EL (cell line): ENCODE data around the gene CKAP2L.

Experiments used
- DNase-seq: peaks from one replicate; pipeline ENCODE4 v3.0.0-alpha.2; 2016

The CKAP2L gene

DNA sequence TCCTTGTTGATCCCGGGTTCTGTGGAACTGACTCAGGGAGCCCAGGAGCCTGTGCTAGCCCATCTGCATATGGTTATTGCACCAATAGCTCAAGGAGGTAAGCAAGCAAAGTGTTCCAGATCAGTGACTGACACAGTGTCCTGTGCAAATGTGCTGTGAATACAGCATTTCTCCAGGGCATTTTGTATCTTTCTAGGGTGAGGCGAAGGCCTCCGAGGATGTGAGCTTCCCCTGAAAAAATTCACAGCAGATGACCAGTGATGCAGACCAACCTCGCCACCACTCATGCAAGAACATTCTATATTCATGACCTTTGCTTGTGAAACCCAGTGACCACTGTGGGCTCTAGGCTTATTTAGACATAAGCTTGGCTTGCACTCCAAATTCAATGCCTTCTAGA is 58.8 kb downstream of the CKAP2L start:
- DNase-seq = no peak

DNA sequence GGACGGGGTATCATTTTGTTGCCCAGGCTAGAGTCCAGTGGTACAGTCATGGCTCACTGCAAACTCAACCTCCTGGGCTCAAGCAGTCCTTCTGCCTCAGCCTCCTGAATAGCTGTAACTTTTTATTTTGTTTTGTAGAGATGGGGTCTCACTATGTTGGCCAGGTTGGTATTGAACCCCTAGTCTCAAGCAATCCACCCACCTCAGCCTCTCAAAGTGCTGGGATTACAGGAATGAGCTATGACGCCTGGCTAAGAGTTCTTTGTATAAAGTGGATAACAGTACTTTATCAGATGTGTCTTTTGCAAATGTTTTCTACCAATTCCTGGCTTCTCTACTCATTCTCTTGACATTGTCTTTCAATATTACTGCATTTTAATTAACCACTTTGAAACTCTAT is 60.7 kb downstream of the CKAP2L start:
- DNase-seq = no peak

DNA sequence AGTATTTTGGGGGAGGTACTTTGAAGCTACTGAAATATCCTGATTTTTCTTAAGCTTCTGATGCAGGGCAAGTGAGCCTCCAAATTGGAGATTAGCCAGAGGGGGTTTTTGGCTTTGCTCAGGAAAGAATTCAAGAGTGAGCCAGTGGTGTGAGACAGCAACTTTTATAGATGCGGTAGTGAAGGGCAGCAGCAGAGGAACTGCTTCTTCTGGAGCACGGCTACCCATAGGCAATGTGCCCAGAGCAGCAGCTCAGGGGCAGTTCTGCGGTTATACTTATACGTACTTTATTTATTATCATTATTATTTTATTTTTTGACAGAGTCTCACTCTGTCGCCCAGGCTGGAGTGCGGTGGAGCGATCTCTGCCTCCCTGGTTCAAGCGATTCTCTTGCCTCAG is 63.4 kb downstream of the CKAP2L start:
- no peak for DNase-seq

DNA sequence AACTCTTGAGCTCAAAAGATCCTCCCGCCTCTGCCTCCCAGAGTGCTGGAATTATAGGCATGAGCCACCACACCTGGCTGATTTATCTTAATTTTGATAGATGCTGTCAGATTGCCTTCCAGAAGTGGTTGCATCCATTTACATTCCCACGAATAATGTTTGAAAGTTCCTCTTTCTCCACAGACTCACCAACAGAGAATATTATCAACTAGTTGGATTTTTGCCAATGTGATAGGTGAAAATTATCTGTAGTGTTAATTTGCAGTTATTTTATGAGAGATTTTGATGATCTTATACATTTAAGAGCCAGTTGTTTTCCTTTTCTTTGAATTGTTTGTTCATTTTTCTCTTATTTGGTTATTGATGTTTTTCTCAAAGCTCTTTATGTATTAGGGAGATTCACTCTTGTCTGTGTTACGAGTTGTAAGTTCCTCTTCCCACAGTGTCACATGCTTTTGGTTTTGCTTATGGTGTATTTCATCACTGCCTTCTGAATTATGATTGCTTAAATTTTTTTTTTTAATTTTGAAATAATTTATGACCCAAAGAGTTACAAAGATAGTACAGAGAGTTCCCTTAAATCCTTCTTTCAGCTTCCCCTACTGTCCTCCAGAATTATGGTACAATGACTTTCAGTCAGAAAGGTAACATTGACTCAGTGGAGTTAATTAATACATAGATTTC is 64.3 kb downstream of the CKAP2L start:
- DNase-seq = no peak

DNA sequence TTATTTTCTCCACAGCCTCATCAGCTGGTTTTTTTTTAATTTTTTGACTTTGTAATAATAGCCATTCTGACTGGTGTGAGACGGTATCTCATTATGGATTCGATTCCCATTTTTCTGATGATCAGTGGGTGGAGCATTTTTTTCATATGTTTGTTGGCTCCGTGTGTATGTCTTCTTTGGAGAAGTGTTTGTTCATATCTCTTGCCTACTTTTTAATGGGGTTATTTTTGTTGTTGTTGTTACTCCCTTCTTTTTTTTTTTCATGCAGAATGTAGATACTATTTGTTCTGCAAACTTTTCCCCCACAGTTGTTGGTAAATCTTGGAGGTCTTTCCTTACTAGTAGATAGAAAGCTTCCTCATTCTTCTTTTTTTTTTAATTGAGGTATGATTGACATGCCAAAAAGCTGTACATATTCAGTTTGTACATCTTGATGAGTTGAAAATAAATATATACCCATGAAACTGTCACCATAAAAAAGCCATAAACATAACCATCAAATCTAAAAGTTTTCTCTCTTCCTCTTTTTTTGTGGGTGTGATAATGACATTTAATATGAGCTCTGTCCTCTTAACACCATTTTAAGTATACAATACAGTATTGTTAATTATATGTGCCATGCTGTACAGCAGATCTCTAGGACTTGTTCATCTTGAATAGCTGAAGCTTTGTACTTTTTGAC is 65.4 kb downstream of the CKAP2L start:
- DNase-seq = no peak

DNA sequence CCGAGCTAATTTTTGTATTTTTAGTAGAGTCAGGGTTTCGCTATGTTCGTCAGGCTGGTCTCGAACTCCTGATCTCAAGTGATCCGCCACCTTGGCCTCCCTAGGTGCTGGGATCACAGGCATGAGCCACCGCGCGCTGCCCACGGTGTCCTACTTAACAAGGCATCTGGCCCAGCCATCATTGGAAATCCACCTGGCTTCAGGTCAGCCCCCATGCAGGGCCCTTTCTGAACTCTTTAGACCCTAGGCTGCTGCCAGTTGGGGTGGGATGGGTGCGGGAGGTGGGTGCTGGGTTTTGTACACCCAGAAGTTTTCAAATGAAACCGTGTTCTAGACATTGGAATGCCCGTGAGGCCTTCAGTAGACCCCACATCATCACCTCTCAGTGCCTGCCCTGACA is 70.2 kb downstream of the CKAP2L start:
- no peak for DNase-seq

DNA sequence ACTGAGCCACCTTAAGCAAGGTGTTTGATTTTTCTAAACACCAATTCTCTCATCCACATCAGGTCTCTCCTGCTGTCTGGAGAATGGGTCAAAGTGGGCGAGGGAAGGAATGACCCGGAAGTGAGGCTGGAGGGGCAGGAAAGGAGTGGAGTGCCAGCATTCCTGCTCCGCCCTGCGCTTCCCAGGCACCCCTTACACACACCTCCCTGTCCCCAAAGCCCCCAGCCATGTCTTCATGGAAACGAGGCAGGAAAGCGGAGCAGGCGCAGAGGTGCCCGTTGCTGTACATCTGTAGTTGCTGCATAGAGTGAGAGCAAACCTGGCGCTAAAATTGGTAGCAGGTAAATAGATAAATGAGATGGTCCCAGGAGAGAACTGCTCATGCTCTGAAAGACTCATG is 70.8 kb downstream of the CKAP2L start:
- DNase-seq = no peak

DNA sequence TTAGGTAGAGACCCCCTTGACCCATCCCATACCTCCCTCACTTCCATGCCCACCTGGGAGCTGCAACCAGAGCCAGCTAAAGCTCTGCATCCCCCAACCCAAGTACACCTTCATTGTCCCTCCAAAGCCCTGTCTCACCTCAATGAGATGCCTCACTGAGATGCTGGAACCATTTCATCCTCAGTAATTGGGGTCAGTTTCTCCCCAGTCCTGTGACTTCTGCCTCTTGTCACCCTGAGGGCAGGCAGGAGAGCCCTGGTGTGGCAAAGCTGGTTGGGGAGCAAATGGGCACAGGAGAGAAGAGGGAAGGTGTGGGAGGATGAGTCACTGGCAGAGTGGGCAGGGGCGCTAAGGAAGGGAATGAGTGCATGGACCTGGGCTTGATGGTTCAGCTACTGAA is 71.5 kb downstream of the CKAP2L start:
- no peak for DNase-seq

DNA sequence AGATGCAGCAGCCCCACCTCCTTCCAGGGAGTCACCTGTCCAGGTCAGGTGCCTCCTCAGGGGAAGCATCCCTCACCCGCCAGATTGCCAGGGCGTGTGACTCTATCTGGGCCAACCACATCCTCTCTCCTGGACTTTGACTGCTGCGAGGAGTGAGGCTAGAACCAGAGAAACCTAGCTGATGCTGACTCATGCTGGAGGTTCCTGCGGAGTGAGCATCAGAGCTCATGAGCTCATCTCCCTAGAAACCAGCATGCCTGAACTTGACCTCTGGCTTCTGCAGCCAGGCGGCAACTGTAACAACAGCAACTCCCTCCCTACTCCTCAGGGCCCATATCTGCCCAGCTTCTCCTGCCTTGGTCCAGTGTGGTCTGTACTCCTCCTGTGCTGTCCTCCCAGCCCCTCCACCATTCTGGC is 71.9 kb downstream of the CKAP2L start:
- peak; percentile 97 for DNase-seq

DNA sequence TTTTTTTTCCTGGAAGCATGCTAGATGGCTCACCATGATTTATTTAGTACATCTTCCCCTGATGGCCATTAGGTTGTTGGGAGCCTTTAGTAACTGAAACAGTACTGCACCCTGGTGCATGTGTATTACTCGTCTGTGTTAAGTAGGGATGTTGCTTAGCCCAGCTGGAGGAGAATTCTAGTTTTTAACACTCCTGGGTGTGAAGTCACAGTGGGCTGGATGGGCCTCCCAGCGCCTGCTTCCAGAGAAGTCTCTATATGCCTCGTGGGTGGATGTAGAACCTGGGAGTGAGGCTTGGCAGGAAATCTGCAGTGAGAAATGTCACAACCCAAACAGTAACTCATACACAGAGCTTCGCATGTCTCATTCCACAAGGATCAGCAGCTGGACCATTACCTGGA is 72.5 kb downstream of the CKAP2L start:
- peak; percentile 23 for DNase-seq

DNA sequence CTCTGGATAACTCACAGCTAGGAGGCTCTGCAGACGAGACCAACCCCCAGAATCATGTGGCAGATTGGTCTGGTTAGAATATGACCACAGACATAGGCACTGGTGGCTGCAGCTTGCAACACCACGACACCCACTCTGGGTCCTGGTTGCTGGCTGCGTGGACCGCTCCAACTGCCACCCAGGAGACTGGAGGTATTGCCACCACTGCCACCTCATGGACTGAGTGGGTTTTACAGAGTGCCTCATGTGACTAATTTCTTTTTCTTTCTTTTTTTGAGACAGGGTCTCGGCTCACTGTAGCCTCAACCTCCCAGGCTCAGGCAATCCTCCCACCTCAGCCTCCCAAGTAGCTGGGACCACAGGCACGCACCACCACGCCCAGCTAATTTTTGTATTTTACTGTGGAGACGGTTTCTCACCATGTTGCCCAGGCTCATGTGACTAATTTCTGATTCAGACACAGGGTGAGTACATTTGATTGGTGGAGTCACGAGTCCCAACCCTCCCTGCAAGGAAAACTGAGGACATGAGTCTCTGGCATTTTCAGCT is 73.5 kb downstream of the CKAP2L start:
- peak; percentile 60 for DNase-seq

DNA sequence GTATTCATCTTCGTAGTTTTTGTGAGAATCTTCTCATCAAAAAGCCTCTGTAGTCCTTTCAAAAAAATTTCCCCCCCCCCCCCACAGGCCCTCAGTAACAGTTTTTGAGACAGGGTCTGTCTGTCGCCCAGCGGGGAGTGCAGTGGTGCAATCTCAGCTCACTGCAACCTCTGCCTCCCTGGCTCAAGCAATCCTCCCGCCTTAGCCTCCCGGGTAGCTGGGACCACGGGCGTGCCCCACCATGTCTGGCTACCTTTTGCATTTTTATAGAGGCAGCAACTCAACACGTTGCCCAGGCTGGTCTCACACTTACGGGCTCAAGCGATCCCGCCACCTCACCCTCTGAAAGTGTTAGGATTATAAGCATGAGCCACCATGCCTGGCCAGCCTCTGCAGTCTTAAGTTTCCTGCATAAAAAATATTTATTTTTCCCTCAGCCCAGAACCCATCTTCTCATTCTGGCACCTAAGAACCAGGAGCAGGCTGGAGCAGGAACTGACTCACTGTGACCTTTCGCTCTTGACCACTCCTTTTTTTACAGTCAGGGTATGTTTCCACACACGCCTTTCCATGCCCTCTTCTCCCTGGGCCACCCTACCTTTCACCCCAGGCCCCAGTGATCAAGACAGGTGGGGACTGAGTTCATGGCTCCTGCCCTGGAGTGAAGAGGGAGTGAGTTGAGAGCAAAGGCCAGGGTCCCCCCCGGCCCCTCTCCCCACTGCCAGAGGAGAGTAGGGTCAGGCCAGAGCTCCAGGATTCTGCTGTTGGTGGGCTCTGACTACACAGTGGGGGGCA is 76.1 kb downstream of the CKAP2L start:
- DNase-seq = peak; percentile 44

DNA sequence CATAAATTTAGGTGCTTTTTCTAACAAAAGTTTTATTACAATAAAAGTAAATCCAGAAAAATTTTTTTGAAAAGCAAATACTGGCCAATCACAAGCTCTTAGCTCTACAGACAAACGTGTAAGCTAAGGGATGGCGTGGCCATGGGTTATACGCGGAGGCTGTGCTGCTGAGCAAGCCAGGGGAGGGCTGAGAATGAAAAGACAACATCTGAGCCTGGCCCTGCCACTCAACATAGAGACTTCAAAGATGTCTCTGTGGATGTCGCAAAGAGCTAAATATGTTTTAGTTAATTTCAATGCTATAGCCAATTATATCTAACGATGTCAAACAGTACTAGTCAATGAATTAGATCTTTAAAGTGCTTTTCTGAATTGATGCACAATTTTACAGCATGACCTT is 76.9 kb downstream of the CKAP2L start:
- DNase-seq = no peak
